NCI-H1105 (cell line): ENCODE data around the gene GALNT3.

Experiments
- DNase-seq: peaks from one replicate; lab custom pipeline; 2025; lab: John Stamatoyannopoulos, UW

The GALNT3 gene

DNA sequence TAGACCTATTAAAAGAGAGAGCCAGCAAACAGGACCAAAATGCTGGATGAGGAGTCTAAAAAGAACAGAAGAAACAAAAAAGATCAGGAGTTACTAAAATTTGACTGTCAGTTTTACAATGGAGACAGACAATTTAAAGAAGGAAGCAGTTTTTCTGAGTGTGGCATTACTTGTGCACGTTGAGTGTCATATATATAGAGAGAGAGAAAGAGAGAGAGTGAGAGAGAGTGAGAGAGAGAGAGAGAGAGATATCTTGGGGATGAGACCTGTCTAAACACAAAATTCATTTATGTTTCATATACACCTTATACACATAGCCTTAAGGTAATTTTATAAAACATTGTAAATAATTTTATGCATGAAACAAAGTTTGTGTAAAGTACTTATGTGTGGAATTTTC, 2.1 kb upstream of the GALNT3 start:
- no peak for DNase-seq

DNA sequence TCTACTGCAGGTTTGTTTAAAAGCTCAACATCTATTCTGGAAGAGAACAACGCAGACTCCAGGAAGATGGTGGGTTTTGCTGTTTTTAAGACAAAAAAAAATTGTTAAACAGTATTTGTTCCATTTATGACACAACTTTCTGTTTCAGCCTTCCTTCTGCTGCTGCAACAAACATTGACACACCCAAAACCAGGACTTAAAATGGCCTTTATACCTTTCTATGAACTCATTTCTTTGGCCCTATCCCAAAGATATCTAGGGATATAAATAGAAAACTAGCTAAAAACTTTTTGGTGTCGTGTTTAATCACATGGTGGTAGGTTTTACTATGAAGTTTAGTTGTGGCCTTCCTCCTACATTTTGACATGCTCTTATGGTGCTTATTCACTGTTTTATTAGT, 964 bp upstream of the GALNT3 start:
- no peak for DNase-seq

DNA sequence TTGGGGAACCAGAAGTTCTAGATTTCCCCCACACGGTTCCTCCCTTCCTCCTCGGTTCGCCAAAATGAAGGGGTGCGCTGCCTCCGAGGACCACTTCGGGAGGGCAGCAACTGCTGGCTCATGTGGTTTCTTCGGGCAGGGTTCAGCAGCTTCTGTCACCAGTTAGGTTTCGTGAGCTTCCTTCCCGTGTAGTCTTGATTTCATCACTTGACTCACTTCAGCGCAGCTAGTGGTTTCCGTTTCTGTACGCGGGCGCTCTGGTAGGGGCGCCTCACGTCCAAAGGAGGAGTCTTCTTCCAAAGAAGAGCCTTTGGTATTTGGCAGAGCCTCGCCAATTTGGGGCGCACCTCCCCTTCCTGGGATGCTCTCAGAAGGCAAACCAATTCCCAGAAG, 485 bp upstream of the GALNT3 start:
- DNase-seq = no peak

DNA sequence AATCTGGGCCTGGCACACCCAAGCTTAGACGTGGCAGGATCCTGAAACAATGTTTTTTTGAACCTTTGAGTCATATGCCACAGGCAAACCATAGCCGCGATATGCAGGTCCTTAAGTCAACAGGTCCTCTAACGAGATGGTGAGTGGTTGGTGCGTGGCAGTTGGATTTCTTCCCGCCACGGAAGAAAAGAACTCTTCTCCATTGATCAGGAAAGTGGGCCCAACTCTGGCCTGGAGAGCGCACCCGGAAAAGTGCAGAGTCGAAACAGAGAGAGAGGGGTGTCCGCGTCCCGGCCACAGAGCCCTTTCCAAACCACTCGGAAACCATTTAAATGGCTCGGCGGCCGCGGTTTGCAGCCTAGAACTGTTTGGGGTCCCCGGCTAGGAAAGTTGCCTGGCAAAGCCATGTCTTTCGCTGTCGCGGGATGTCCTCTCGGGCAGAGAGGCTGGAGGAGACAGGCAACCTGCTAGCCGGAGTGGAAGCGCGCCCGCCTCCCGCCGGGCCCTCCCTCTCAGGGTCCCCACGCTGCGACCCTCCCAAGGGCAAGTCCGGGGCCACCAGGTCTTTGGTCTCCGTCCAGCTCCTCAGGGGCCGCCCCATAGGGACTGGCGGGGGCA, 777 bp downstream of the GALNT3 start:
- DNase-seq = no peak

DNA sequence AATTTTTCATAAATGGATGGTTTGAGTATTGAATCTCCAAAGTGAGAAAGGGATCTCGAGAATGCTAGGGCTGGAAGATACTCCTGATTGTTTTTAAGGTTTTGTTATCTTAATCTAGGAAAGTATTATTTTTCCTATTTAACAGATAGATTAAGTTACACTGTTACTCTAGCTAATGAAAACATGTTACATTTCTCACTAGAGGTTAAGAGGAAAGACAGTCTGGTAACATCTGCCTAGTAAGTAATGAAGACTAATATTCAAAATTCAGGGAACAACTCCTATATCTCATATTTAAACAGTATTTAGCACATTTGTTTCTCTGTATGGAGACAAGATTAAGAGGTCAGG, 2.0 kb downstream of the GALNT3 start:
- no peak for DNase-seq

DNA sequence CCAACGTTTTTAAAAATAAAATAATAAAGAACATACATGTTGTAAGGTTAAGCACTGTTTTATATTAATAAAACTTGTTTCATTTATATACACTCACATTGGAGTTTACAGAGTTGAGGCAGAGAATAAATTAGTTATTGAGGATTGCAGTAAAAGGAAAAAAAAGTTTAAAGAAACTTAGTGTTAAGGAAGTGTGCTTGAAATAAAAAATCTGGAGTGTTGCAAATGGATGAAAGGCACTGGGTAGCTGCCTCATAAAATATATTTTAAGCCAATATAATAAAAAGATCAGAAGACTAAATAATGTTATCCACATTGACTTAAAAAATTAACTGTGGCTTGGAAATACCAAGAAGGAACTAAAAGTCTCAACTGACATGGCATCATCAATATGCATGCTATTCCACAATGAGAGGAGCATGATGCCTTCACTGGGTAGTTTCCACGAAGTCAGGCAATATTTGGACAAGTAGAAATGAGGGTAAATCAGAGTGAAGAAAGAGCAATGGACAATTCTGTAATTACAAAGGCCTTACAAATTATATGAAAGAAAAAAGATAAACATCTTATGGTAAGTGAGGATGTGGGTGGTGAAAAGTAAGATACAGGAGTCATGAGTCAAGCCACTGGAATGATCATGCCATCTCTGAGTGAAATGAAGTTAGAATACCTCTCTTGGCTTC, 2.5 kb downstream of the GALNT3 start:
- no peak for DNase-seq

DNA sequence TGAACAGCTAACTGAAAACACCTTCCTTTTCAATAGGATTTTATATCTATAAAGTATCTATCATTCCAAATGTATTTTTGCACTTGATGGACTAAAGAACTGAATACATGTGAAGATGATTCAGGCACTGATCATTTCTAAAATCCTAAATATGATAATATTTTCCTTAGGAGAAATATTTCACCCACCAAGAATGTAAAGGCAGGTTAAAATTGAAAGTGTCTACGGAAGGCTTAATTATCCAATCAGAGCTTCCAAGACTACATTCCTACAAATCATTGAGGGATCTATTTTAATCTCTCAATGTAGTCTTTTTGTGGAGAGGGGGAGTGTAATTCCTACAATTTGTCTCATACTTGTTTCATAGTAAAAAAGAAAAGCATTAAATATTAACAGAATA, 3.6 kb downstream of the GALNT3 start:
- no peak for DNase-seq

DNA sequence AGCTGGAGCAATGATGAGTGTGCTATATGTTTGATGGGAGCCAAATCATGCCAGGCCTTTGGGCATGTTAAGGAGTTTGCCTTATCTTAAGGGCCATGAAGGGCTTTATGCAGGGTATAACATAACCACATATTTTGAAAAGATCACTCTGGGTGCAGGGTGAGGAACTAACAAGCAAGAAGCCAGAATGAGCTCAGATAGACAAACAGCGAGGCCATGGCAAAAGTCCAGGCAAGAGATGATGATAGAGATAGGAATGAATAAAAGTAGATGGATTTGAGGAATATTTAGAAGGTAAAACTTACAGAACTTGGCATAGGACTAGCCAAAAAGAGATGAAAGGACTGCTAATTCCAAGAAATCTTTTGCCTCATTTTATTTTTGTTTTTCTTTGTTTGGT, 6.7 kb downstream of the GALNT3 start:
- no peak for DNase-seq

DNA sequence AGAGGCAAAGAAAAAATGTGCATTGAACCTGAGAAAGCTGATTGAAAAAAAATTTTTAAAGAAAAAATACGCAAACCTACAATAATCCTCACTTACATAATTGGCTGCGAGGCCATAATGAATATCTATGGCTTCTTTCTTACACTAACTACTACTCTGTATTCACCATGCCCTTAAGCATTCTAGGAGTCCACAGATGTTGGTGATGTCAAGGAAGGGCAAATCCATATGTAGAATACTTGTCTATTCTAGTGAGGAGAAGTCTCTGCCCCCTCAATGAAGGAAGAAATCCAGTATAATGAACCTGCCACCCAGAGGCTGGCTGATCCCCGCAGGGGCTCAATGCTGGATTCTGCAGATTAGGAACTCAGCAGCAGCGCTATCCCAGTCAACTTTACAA, 14.3 kb downstream of the GALNT3 start:
- no peak for DNase-seq

DNA sequence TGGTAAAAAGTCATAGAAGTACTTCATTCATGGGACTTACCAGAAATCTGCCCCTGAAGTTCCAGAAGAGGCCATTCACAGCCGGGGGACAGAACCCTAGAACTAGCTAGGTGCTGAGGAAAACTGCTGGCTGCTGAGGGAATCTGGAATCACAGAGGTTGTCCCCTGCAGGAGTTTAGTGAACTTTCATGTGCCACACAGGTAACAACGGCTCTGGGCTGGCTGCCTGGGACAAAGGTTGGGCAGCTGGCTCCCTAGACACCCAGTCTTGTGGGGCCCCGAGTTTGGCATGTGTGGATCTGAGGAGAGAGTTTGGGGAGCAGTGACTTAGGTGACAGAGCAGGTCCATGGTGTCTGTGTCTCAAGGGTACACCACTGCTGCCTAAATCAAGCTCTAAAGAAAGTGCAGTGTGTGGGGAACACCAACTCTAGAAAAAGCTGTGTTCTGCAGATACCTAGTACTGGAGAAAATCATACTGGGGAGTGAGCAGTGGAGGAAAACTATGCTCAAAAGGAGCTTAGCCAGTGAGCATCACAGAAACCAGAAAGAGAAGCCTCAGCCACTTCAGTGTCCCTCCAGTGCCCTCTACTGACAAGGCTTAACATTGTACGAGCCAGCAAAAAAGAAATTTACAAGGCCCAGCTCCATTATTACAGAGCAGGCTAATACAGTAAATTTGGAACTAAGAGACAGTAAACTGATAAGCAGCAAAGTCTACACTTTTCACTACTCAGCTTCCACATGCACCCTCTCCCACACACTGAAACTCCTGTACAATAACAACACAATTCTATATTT, 15.2 kb downstream of the GALNT3 start:
- no peak for DNase-seq

DNA sequence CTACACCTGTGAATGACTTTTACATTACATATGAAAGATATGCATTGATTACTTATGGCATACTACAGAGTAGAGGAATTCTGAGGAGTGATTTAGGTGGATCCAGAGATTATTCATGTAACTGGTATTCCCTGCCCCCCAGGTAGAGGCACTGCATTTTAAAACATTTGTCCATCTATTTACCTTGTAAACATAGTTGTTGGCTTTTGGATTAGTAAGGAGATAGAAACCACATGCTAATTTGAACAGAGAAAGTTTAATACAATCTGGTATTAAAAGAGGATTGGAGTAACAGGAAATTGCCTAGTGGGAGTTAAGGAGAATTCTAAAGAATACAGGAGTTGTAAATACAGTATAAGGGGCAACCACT, 15.9 kb downstream of the GALNT3 start:
- DNase-seq = no peak

DNA sequence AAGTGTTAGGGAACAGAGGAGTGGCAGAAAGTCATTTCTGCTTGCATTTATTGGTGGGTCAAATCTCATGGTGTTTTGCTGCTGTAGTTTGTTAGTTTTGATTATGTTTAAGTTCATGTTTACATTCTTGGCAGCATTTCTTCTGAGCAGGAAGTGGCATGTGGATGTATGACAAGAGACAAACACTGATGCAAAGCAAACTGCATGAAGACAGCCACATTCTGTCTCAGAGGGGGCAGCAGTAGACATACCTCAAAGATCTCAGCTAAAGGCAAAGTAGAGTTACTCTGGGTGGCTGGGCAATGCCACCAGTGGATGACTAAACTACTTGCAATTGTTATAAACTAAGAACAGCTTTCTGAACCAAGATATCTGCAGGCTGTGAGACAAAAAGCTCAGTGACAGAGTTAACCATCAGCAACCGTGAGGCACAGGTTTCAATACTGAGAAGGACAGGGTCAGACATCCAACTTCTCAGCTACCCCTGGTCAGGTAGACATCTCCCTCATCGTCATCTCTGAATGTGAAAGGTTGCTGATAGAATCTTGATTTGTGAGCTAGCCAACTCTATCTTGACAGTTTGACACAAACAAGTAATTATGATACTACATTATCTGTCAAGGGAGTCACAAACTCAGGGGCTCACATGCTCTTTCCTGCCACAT, 16.4 kb downstream of the GALNT3 start:
- DNase-seq = no peak

DNA sequence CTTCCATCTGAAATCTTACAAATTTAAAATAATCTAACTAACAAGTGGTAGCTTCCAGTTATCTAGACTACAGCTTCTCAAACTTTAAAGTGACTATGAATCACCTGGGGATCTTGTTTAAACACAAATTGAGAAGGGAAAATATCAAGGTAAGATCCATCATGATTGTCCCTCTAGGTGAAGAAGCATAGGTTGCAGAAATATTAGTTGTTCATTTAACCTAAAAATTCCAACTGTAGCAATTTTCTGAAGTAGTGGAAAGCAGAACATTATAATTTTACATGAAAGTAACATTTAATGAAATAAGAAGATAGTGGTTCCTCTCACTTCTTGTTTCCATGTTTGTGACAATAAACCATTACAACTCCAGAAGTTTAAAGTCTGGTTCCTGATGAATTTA, 17.3 kb downstream of the GALNT3 start:
- DNase-seq = no peak

DNA sequence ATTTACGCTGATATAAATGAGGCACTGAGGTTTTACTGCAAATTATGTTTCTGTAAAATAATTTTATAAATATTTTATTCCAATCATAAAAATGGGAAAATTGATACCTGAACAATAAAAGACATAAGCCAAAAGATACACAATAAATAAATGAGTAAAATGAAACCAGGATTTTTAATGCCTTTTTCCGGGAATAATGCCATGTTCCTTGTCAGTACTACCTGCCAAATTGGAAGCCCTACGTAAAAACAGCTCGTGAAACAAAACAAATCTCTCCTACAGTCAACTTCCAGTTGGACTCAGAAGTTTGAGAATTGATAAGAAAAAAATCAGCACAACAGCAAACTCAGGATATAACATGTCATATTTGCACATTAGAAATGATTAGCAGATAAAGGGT, 18.0 kb downstream of the GALNT3 start:
- DNase-seq = peak; percentile 33

DNA sequence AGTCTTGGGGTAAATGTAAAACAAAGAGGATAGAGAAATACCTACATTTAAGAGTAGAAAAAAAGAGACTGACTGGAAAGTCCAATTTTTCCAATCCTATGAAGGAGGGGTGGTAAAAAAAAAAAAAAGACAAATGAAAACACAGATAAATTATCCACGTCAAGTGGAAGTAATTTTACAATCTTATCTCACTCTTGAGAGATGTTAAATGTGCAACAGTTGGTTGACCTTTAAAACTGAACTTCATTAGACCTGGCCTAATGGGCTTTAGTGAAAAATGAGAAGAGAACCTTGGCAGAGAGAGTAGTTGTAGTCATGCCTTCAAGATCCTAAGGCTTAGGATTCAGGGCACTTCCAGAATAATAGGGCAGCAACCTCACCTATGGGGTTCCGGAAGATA, 20.4 kb downstream of the GALNT3 start:
- DNase-seq = no peak

DNA sequence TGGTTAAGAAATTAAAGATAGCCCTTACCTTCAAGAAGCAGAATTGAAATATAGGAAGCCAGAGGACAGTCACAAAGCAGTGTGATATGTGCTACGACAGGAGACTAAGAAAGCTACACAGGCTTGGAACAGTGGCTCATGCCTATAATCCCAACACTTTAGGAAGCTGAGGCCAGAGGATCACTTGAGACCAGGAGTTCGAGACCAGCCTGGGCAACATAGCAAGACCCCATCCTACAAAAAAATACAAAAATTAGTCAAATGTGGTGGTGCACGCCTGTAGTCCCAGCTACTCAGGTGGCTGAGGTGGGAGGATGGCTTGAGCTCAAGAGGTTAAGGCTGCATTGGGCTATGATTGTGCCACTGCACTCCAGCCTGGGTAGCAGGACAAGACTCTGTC, 21.9 kb downstream of the GALNT3 start:
- DNase-seq = no peak

DNA sequence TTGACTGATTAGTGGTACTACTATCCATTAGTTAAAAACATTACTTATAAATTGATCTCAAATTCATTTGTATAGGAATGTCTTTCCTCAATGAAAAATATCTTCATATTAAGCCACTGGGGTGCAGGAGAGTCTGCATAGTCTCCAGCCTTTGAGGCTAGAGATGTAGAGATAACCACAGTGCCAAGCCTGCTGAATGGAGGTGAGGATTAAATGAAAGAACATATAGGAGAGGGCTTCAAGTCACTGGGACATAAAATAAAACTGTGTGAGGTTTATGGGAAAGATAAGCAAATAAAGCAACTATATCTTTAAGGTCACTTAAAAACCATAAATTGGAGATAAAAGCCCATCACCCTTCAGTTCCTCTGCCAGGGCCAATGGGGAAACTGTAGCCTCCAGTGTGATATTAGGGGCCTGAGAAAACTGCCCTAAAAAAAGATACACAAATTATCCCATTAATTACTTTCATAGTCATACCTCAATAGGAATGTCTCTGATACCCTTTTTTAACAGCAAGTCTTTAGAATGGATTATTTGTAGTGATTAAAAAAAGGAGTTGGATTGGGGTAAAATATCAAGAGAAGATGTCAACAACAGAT, 27.6 kb downstream of the GALNT3 start:
- no peak for DNase-seq

DNA sequence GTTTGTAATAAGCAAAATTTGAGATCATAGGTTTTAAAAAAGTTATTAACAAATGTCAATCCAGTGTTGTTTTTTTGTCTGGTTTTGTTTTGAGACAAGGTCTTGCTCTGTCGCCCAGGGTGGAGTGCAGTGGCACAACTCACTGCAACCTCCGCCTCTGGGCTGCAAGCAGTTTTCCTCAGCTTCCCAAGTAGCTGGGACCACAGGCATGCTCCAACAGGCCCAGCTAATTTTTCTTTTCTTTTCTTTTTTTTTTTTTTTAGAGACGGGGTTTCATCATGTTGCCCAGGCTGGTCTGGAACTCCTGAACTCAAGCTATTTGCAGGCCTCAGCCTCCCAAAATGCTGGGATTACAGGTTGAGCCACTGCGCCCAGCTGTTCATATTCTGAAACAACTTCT, 31.3 kb downstream of the GALNT3 start:
- no peak for DNase-seq

DNA sequence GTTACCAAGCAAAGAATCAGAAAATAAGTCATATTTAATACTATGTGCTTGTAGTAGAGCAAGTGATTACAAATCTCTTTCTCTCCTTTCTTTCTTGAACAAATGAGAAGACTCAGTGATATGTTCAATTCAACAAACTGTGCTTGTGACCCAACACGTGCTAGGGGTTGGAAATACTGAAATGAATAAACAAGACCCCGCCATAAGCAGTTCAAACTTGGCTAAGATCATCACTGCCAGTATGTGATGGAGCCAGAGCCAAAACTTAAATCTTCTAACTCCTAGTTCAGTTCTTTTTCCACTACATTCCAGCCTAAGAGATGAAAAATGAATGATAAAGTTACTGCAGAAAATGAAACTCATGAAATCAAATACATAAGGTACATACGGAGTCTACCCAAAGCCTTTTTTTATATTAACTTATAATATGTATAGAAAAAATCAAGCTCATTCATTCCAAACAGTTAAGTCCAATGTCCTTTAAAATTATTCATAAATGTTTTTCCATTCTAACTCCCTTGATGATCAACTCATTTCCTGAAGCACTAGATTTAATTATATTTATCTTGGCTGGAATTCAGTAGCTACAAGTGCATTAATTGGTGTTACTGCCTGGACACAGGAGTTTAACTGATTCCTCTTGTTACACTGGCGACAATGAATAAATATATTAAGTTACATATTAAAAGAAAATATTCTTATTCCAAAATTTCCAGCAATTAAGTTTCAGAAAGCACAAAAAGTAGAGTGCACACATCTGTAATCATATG, 36.0 kb downstream of the GALNT3 start:
- peak; percentile 74 for DNase-seq

DNA sequence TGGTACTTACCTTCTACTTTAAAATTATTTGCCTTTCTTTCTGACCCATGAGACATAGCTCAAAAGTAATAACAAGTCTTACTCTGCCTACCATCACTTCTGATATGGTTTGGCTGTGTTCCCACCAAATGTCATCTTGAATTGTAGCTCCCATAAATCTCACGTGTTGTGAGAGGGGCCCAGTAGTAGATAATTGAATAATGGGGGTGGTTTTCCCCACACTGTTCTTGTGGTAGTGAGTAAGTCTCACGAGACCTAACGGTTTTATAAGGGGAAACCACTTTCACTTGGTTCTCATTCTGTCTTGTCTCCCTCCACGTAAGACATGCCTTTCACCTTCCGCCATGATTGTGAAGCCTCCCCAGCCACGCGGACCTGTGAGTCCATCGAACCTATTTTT, 47.5 kb downstream of the GALNT3 start:
- no peak for DNase-seq

DNA sequence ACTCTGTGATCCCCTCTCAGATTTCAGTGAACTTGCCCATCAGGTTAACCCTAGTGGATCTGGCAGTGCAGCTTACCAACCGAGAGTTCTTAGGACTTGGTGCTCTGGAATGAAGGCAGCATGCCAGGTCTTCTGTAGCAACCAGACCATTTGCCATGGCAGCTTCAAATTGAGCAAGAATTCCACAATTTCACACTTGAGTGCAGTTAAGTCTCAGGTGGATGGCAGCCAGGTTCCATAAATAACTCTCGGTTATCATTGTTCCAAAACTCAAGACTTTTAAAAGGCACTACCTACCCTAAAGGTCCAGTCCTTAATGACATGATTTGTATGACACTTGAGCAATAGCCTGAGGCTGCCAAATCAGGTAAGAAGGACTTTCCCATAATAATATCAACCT, 48.1 kb downstream of the GALNT3 start:
- DNase-seq = peak; percentile 28

DNA sequence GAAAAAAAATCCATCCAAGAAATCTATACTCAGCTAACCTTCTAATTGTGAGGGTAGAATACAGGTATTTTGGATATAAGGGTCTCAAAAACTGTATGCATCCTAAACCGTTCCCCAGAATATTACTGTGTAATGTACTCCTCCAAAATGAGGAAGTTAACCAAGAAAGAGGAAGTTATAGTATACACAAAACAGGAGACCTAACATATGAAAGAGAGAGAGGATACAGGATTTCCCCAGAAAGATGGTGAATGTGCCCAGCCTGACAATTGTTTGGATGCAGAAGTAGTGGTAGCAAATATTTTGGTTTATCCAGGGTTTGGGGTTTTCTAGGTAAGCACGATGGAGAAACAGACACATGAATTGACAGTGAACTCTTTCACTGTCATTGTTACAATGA, 50.6 kb downstream of the GALNT3 start:
- DNase-seq = no peak
